Astrocyte (in vitro differentiated cells and primary cell): ENCODE measurements around the gene CD48. TPM values are rescaled to one million over a fixed set of nuclear protein-coding genes. Genes with fewer than 3 reads are reported as not detected.

ENCODE experiments used
- DNase-seq: peaks from one replicate; pipeline ENCODE4 v3.0.0-alpha.2; 2010; ENCODE audit warnings: low read depth
- FAIRE-seq: peaks from 2 replicates; lab custom pipeline; 2011; peaks lifted over from hg19 to GRCh38; lab: Jason Lieb, UNC
- H2AFZ ChIP-seq: 2 replicates; pipeline ENCODE4 v1.6.0; 2012; ENCODE audit warnings: low read depth, low read length, inconsistent platforms
- H3K27ac ChIP-seq: 2 replicates; pipeline ENCODE4 v1.5.1; 2011; ENCODE audit warnings: low read depth, low read length, inconsistent platforms
- H3K27me3 ChIP-seq: 2 replicates; pipeline ENCODE4 v1.6.0; 2011; ENCODE audit warnings: low read length, inconsistent platforms; ENCODE audit not compliant: insufficient read depth
- H3K36me3 ChIP-seq: 2 replicates; pipeline ENCODE4 v1.5.1; 2011; ENCODE audit warnings: low read length, inconsistent platforms; ENCODE audit not compliant: insufficient read depth
- H3K4me1 ChIP-seq: 2 replicates; pipeline ENCODE4 v1.5.1; 2011; ENCODE audit warnings: low read length, inconsistent platforms; ENCODE audit not compliant: insufficient read depth
- H3K4me2 ChIP-seq: 2 replicates; pipeline ENCODE4 v1.6.0; 2012; ENCODE audit warnings: low read length, inconsistent platforms
- H3K4me3 ChIP-seq: 2 replicates; pipeline ENCODE4 v1.5.1; 2011; ENCODE audit warnings: low read depth, mild to moderate bottlenecking, low read length, inconsistent platforms; ENCODE audit not compliant: insufficient read depth
- H3K79me2 ChIP-seq: 2 replicates; pipeline ENCODE4 v1.6.0; 2012; ENCODE audit warnings: mild to moderate bottlenecking, low read length, inconsistent platforms; ENCODE audit not compliant: insufficient read depth
- H3K9ac ChIP-seq: 2 replicates; pipeline ENCODE4 v1.6.0; 2012; ENCODE audit warnings: mild to moderate bottlenecking, low read length, inconsistent platforms
- H3K9me3 ChIP-seq: 2 replicates; pipeline ENCODE4 v1.5.1; 2012; ENCODE audit warnings: low read depth, mild to moderate bottlenecking, low read length, inconsistent platforms; ENCODE audit not compliant: insufficient read depth
- H4K20me1 ChIP-seq: 2 replicates; pipeline ENCODE4 v1.6.0; 2012; ENCODE audit warnings: low read length, inconsistent platforms; ENCODE audit not compliant: insufficient read depth
- H3K27ac Mint-ChIP-seq: one replicate; pipeline ENCODE4 v1.8.0; 2021; ENCODE audit warnings: mild to moderate bottlenecking, mixed read lengths; ENCODE audit not compliant: unreplicated experiment
- H3K27me3 Mint-ChIP-seq: one replicate; pipeline ENCODE4 v1.8.0; 2021; ENCODE audit warnings: low read depth, mixed read lengths; ENCODE audit not compliant: unreplicated experiment
- H3K36me3 Mint-ChIP-seq: one replicate; pipeline ENCODE4 v1.8.0; 2021; ENCODE audit warnings: low read depth, mixed read lengths; ENCODE audit not compliant: unreplicated experiment
- H3K4me1 Mint-ChIP-seq: one replicate; pipeline ENCODE4 v1.8.0; 2021; ENCODE audit warnings: low read depth, mixed read lengths; ENCODE audit not compliant: unreplicated experiment
- H3K4me3 Mint-ChIP-seq: one replicate; pipeline ENCODE4 v1.8.0; 2021; ENCODE audit warnings: mild to moderate bottlenecking, moderate library complexity, mixed read lengths; ENCODE audit not compliant: unreplicated experiment
- H3K9me3 Mint-ChIP-seq: one replicate; pipeline ENCODE4 v1.8.0; 2021; ENCODE audit warnings: mild to moderate bottlenecking, mixed read lengths; ENCODE audit not compliant: unreplicated experiment
- EZH2 ChIP-seq: IDR thresholded peaks from 2 replicates; pipeline ENCODE4 v1.6.1; 2012; ENCODE audit warnings: mild to moderate bottlenecking, low read length, inconsistent platforms; ENCODE audit not compliant: insufficient read depth
- total RNA-seq: library from RNA; stranded (reverse); gene quantifications from 2 replicates; pipeline ENCODE4 v1.2.1, GENCODE V29; 2021
- TF ChIP-seq, protein P1 (sequence below): IDR thresholded peaks from 2 replicates; pipeline ENCODE4 v1.5.1; 2011; ENCODE audit warnings: low read depth, mild to moderate bottlenecking, inconsistent platforms, low read length, moderate library complexity; ENCODE audit not compliant: insufficient read depth

Gene CD48
- total RNA-seq, 1 donor from 2014 or later: not detected

DNA sequence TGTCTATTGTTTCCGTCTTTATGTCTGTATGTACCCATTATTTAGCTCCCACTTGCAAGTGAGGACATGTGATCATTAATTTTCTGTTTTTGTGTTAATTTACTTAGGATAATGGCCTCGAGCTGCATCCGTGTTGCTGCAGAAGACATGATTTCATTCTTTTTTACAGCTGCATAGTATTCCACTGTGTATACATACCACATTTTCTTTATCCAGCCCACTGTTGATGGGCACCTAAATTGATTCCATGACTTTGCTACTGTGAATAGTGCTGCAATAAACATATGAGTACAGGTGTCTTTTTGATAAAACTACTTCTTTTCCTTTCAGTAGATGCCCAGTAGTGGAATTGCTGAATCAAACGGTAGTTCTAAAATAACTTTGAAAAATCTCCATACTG is 52.1 kb downstream of the CD48 start:
- Mint-ChIP-seq H3K27me3 (peaks cover 6% of the 10 kb centered on the region), H3K4me1 (no peaks in the 10 kb centered on the region), H3K9me3 (no peaks in the 10 kb centered on the region), H3K36me3 (no peaks in the 10 kb centered on the region), H3K27ac (no peak overlapping the region), H3K4me3 (no peak overlapping the region)
- no peak for FAIRE-seq
- no peak for DNase-seq
- H3K79me2 ChIP-seq: no peaks in the 10 kb centered on the region
- no peak overlapping the region for H3K4me3 ChIP-seq
- H3K4me1 ChIP-seq: no peaks in the 10 kb centered on the region
- H3K27me3 ChIP-seq: no peaks in the 10 kb centered on the region
- no peaks in the 10 kb centered on the region for H4K20me1 ChIP-seq
- H3K9me3 ChIP-seq: no peaks in the 10 kb centered on the region
- TF ChIP-seq, protein P1, sequence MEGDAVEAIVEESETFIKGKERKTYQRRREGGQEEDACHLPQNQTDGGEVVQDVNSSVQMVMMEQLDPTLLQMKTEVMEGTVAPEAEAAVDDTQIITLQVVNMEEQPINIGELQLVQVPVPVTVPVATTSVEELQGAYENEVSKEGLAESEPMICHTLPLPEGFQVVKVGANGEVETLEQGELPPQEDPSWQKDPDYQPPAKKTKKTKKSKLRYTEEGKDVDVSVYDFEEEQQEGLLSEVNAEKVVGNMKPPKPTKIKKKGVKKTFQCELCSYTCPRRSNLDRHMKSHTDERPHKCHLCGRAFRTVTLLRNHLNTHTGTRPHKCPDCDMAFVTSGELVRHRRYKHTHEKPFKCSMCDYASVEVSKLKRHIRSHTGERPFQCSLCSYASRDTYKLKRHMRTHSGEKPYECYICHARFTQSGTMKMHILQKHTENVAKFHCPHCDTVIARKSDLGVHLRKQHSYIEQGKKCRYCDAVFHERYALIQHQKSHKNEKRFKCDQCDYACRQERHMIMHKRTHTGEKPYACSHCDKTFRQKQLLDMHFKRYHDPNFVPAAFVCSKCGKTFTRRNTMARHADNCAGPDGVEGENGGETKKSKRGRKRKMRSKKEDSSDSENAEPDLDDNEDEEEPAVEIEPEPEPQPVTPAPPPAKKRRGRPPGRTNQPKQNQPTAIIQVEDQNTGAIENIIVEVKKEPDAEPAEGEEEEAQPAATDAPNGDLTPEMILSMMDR: no peak
- no peak for TF ChIP-seq EZH2
- H2AFZ ChIP-seq: no peak overlapping the region
- H3K4me2 ChIP-seq: no peak overlapping the region
- no peak overlapping the region for H3K9ac ChIP-seq
- H3K36me3 ChIP-seq: no peaks in the 10 kb centered on the region
- H3K27ac ChIP-seq: no peak overlapping the region

DNA sequence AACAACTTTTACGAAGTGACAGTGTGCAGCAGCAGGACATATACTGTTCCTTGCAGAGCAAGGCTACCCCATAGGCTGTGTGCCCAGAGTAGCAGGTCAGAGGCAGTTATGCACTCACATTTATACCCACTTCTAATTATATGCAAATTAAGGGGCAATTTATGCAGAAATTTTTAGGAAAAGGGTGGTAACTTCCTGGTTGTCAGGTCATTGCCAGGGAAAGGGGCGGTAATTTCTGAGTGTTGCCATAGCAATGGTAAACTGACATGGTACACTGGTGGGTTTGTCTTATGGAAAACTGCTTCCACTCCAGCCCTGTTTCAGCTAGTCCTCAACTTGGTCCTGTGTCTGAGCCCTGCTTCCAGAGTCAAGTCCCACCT is 52.8 kb downstream of the CD48 start:
- TF ChIP-seq, protein P1: no peak
- no peak for TF ChIP-seq EZH2
- H2AFZ ChIP-seq: no peak overlapping the region
- H3K36me3 ChIP-seq: no peaks in the 10 kb centered on the region
- Mint-ChIP-seq H3K27me3 (peaks cover 8% of the 10 kb centered on the region), H3K36me3 (no peaks in the 10 kb centered on the region), H3K27ac (no peak overlapping the region), H3K4me3 (no peak overlapping the region), H3K9me3 (no peaks in the 10 kb centered on the region), H3K4me1 (no peaks in the 10 kb centered on the region)
- no peak overlapping the region for H3K4me3 ChIP-seq
- H3K4me1 ChIP-seq: no peaks in the 10 kb centered on the region
- H3K27ac ChIP-seq: no peak overlapping the region
- FAIRE-seq: no peak
- H3K9me3 ChIP-seq: no peaks in the 10 kb centered on the region
- DNase-seq: no peak
- no peaks in the 10 kb centered on the region for H3K27me3 ChIP-seq
- no peaks in the 10 kb centered on the region for H4K20me1 ChIP-seq
- H3K79me2 ChIP-seq: no peaks in the 10 kb centered on the region
- H3K9ac ChIP-seq: no peak overlapping the region
- no peak overlapping the region for H3K4me2 ChIP-seq

DNA sequence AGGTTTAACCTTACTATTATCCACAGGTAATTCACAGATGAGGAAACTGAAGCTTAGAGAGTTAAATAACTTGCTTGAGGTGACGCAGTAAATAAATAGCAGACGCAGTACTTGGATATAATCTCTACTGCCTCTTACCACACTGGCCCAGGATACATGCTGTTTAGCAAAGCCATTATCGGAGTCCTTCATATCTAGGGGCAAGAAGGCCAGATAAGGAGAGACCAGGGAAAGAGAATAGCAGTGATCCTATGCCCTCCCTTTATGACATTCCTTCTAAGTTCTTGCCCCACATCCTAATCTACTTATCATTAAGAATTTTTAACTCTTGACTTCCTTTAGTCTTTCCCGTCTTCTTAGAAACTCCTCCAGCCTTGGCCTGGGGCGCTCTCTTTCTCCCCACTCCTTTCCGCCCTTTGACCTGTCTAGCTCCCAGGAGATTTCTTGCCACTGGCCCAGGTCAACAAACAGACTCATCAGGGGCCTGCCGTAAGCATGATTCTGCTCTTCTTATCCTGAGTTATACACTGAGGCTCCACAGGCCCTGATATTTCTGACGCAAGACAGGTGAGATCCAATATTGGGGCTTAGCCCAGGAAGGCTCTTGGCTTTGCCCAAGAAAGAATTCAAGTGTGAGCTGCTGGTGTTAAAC is 53.3 kb downstream of the CD48 start:
- Histone ChIP-seq H4K20me1 (no peaks in the 10 kb centered on the region), H3K36me3 (no peaks in the 10 kb centered on the region), H3K9ac (no peak overlapping the region), H2AFZ (no peak overlapping the region), H3K27ac (no peak overlapping the region), H3K4me2 (no peak overlapping the region), H3K4me3 (no peak overlapping the region), H3K79me2 (no peaks in the 10 kb centered on the region), H3K4me1 (no peaks in the 10 kb centered on the region), H3K9me3 (no peaks in the 10 kb centered on the region), H3K27me3 (no peaks in the 10 kb centered on the region)
- DNase-seq (no peak), FAIRE-seq (no peak)
- no peaks in the 10 kb centered on the region for H3K9me3 Mint-ChIP-seq
- TF ChIP-seq, protein P1: no peak
- no peak for TF ChIP-seq EZH2
- H3K27ac Mint-ChIP-seq: no peak overlapping the region
- H3K4me1 Mint-ChIP-seq: no peaks in the 10 kb centered on the region
- H3K4me3 Mint-ChIP-seq: no peak overlapping the region
- H3K27me3 Mint-ChIP-seq: peaks cover 8% of the 10 kb centered on the region
- H3K36me3 Mint-ChIP-seq: no peaks in the 10 kb centered on the region
